ENCODE results near the gene EIF4E1B.

Gene EIF4E1B

DNA sequence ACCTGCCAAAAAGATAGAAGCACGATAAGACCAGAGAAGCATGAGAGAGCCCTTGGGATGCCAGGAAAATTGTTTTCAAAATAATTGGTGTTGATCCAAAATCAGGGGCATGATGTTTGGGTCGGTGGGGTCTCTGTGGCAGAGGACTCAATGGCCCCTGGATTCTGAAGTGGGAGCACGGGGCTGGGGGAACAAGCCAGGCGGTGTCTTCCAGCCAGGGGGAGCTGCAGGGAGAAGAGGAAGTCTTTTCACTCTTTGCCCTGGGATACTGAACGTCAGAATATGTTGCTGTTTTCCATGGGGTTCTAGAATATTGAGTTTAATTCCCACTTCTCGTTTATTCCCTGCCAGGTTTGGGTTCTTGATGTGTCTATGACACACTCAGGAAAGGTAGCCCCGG lies 37.2 kb downstream of the EIF4E1B start:
- DNase-seq: no peak

- DNase-seq: no peak
Measured at GRCh38 chr5:176670449-176670848, 40.0 kb downstream of the EIF4E1B start.

DNA sequence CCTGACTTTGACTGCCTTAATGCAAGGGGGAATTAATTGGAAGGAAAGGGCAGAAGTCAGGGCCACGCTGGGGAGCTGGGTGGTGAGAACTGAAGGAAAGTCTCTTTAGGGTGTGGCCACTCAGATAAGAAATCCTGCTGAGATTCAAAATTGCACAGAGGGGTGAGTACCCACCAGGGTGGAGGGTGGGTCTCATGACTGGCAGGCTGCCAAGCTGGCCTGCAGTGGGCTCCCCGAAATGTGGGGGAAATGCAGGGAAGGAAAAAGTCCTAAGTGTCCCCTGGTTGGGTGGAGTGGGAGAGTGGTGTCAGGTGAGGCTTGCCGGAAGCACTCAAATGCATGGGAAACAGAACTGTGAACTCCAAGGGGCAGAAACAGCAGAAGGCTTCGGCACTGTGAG lies 40.9 kb downstream of the EIF4E1B start:
- DNase-seq: no peak

GRCh38 chr5:176671890-176672747 lies 41.6 kb downstream of the EIF4E1B start:
- no peak for DNase-seq

- no peak for DNase-seq
Measured at GRCh38 chr5:176673651-176674583, 43.4 kb downstream of the EIF4E1B start.

DNA sequence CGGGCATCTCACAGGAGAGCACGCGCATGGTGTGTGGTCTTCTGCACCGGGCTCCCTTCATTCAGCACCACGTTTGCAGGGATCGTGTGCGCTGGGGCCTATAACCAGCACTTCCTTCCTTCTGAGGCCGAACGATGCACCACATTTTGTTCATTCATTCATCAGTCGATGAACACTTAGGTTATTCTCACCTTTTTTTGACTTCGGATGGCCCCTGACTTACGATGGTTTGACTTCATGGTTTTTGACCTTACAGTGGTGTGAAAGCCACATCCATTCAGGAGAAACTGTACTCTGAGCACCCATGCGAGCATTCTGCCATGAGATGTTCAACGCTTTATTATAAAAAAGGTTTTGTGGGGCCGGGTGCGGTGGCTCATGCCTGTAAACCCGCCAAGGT lies 44.3 kb downstream of the EIF4E1B start:
- DNase-seq: no peak

- no peak for DNase-seq
Measured at GRCh38 chr5:176675676-176676360, 45.3 kb downstream of the EIF4E1B start.

DNA sequence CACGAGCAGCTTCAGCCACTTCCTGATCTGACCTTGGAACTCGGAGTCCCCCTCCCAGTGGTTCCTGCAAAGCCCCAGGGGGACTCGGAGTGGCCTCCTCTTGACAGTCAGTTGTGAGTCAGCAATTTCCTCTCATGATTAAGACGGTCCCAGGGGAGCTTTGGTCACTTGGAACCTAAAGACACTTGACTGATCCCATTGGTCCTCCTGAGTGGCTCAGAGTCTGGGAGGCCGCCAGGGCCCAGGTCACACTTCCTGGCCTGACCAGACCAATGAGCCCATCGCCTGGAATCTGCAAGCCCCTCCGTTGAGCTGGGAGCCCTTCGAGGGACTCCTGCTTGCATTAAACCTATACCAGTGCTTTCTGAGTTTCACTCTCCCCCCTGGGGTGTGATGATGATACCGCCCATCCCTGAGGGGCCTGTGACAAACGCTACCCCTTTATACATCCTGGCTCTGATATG lies 45.9 kb downstream of the EIF4E1B start:
- DNase-seq: peak; percentile 64

DNA sequence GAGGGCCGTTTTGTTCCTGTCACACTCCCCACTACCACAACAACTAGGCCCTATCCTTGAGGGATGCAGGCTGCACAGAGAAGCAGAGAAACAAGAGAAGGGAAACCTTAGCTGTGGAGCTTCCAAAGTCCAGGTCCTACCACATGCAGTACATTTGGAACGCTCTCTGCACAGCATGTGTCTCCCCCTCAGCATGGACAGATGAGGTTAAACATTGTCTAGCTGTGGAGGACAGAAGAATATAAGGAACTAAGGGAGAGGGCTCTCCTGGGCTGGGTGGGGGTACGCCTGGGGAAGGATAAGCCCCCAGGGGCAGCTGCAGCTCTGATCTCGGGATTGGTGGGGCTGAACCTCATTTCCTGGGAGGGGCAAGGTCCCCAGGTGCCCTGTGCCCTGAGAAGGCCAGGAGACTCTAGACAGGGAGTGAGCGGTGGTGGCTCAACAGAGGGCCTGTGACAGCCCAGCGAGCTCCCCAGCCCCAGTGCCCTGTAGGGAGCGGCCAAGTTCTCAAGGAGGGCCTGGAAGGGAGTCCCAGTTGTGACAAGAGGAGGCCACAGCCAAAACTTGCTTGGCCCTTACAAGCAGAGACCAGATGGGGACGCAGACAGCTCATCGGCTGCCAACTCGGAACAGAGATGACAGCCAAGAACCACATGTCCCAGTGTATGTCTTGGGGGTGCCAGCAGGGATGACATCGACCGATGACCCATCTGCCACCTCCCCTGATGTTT lies 46.9 kb downstream of the EIF4E1B start:
- no peak for DNase-seq

DNA sequence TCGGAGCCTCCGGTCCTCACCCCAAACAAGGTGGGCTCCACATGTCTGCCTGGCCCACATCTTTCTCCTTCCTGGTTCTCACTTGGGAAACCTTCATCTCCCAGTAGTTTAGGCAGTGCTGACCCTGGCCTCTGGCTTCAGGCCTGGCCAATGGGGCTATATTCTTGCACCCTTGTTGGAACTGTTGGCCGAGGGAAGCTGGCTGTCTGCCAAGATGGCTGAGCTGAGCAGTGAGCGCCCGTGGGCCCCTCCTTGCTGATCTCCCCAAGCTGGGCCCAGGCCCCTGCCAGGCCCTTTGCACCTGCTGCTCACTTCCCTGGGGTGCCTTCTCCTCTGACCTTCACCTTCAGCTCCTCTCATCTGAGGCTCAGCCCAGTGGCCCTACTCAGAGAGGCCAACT lies 48.1 kb downstream of the EIF4E1B start:
- DNase-seq: no peak

DNA sequence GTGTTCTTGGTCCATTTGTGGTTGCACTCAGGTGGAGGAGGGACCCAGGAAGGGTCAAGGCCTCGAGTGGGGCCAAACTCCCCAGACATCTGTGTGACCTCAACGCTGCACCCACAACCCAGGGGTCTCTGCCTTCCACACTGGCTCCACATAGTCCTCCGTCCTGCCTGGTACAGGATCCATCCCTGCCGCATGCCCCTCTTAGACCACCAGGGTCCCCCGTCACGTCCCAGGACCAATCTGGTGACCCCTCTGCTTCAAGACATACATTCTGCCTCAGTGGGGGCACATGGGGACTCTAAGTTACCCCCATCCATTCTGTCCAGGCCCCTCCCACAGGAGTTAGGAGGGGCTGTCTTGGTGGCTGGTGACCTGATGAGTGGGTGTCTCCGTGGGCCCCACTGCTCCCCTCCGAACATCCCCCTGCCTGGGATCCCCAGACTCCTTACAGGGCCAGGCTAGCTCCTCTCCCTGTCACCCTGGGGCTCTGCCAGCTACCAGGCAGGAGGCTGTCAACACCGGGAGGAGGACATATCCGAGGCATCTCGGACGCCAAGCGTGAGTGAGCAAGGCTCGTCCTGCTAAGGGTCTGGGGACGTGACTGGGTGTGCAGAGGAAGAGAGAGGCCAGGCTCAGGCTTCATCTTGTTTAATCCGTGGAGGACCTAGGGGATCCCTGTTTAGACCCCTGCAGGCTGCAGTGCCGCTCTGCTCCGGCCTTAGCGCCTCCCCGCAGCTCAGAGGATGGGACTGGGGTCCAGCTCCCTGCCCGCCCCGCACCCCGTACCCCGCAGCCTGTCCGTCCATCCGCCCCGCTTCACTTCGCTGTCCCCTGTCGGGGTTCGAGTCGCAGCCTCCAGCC lies 49.1 kb downstream of the EIF4E1B start:
- no peak for DNase-seq

GRCh38 chr5:176680226-176680563 lies 49.7 kb downstream of the EIF4E1B start:
- DNase-seq: no peak

DNA sequence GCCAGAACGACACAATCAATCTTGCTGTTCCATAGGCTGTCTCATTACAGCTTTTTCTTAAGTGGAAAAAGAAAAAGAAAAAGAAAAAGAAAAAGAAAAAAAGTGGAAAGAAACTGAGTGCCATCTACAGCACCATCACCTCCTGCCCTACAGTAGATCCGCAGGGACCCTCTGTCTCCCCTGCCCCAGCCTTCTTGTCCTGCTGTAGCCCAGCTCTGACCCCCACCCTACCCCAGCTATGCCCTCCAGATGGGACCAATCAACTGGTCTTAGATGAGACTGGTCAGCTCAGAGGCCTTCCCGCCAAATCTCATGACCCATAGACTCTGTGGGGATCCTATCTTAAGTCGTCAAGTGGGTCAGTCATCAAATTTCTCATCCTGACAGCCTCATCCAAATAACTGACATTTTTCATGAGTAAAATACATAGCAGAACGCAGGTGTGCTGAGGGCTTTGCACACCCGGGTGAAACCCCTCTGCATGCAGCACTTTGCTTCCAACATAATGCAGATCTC lies 51.6 kb downstream of the EIF4E1B start:
- no peak for DNase-seq

DNA sequence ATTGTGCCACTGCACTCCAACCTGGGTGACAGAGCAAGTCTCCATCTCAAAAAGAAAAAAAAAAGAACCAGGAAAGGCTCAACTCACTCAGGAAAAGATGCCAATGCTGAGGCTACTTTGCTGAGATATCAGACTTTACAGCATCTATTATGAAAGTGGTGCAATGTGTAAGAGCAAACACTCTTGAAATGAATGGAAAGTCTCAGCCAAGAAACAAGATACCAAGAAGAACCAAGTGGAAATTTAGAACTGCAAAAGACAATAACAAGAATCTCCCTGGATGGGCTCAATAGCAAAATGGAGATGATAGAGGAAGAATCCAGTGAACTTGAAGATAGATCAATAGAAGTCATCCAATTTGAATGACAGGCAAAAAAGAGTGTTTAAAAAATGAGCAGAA lies 54.5 kb downstream of the EIF4E1B start:
- DNase-seq: no peak

DNA sequence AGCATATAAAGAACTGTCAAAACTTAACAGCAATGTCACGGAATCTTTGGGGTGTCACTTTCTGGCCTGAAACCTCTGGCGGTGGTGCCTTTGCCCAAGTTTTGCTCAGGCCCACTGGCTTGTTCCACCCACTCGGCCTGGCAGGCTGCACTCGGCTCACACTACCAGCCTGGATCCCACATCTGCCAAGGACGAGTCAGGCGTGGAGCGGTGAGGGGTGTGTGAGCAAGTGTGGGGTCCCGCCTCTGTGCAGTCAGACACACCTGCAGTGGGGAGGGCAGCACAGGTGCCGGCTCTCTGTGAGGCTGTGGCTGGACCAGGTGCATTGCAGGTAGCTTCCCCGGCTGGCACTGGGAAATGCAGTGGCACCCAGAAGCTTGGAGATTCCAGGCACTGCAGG lies 56.8 kb downstream of the EIF4E1B start:
- no peak for DNase-seq

- no peak for DNase-seq
Measured at GRCh38 chr5:176687881-176688280, 57.4 kb downstream of the EIF4E1B start.

- DNase-seq: no peak
Measured at GRCh38 chr5:176690911-176691310, 60.4 kb downstream of the EIF4E1B start.

GRCh38 chr5:176691524-176691923 lies 61.0 kb downstream of the EIF4E1B start:
- DNase-seq: no peak

- DNase-seq: no peak
Measured at GRCh38 chr5:176692326-176692725, 61.9 kb downstream of the EIF4E1B start.

- DNase-seq: no peak
Measured at GRCh38 chr5:176692839-176693476, 62.5 kb downstream of the EIF4E1B start.

- DNase-seq: no peak
Measured at GRCh38 chr5:176693477-176693851, 63.0 kb downstream of the EIF4E1B start.
